Psoas muscle (tissue), 8 donors: ENCODE measurements around the gene CDON. TPM values are rescaled to one million over a fixed set of nuclear protein-coding genes. Genes with fewer than 3 reads are reported as not detected.

ENCODE experiments used
- ATAC-seq, 4 donors: fragments of 200-7000 bp; cut with Tn5 transposase; one replicate each; pipeline ENCODE4 v1.9.1; 2020; ENCODE audit warnings: moderate library complexity in 3 of 4, mild to moderate bottlenecking in 2 of 4
- DNase-seq, 2 donors: peaks; one replicate each; pipeline ENCODE4 v3.0.0-alpha.2; 2020
- H3K27ac ChIP-seq: fragments of 200-600 bp; one replicate; pipeline ENCODE4 v1.8.0; 2022
- H3K27me3 ChIP-seq, 3 donors: fragments of 200-600 bp in 1 of 3; one replicate each; pipeline versions ENCODE4 v1.6.1 to v1.8.0; 2013 to 2022; ENCODE audit warnings: low read length in 2 of 3, mild to moderate bottlenecking in 2 of 3, moderate library complexity in 1 of 3; ENCODE audit not compliant: insufficient read depth in 3 of 3
- H3K36me3 ChIP-seq, 2 donors: fragments of 200-600 bp in 1 of 2; one replicate each; pipeline versions ENCODE4 v1.6.1 to v1.8.0; 2013 to 2022; ENCODE audit warnings: low read depth in 1 of 2, mild to moderate bottlenecking in 1 of 2, moderate library complexity in 1 of 2; ENCODE audit not compliant: insufficient read depth in 1 of 2
- H3K4me1 ChIP-seq: fragments of 200-600 bp; one replicate; pipeline ENCODE4 v1.8.0; 2022
- H3K4me3 ChIP-seq: fragments of 200-600 bp; one replicate; pipeline ENCODE4 v1.8.0; 2022; ENCODE audit warnings: mild to moderate bottlenecking
- H3K9me3 ChIP-seq: fragments of 200-600 bp; one replicate; pipeline ENCODE4 v1.8.0; 2022
- CTCF ChIP-seq: fragments of 200-600 bp; IDR thresholded peaks from one replicate; pipeline ENCODE4 v1.8.0; 2022; ENCODE audit warnings: antibody characterized with exemption
- WGBS, 3 donors: extraction: QIAGEN DNeasy Blood & Tissue Kit; methylation state at CpG; one replicate each; pipeline versions ENCODE4 v1.1.6 to v1.1.7; 2013; 5-methylcytosine and 5-hydroxymethylcytosine counted together
- intact Hi-C, 2 donors: fragments of 100-400 bp; cut with DNase I; formaldehyde crosslinking; loops; one replicate each; pipeline versions ENCODE4 v1.11.0 to v1.14.2; 2022
- polyA plus RNA-seq, 3 donors: library from polyadenylated mRNA; stranded (reverse); fragments of 200-250 nt; gene quantifications; one replicate each; pipeline ENCODE4 v1.2.3, GENCODE V29; 2013
- total RNA-seq, 4 donors: library from RNA; stranded (reverse); fragmentation: NEBNext Ultra II Directional in 2 of 4; extraction: Animal tissue kit (Norgen Biotek cat#: 25700) in 2 of 4; gene quantifications; one replicate each; pipeline versions ENCODE4 v1.2.1 to v1.2.4, GENCODE V29; 2021 to 2023
- donor health status: healthy with polysubstance abuse.
- donor health status: DM: no; HTN: no; CAD: no; lungs with moderate emphysema.
- donor health status: Bipolar disorder and iron deficiency.
- donor health status: healthy.
- donor health status: DM: yes; HTN: yes; CAD: no.
- donor health status: DM: no; HTN: no; CAD: no.
- donor health status: DM: no; HTN: no; CAD: no.
- donor health status: DM: yes; HTN: yes; CAD: no.

CDON gene
- total and polyA plus RNA-seq, 7 donors: 0.63 to 5.6 (median 1.3) TPM

GRCh38 chr11:125971618-125972017, 91.0 kb downstream of the CDON start:
- H3K27me3 ChIP-seq: no peaks in the 10 kb centered on the region
- DNase-seq (no peak), ATAC-seq (no peak)
- H3K27ac ChIP-seq: no peak overlapping the region
- 55 to 62% (median 62%) methylated on average over 6 of the region's 6 CpGs for WGBS, 3 donors
- no peaks in the 10 kb centered on the region for H3K36me3 ChIP-seq
- no peaks in the 10 kb centered on the region for H3K4me1 ChIP-seq
- TF ChIP-seq CTCF: no peak
- intact Hi-C loops: no loop called here
- H3K9me3 ChIP-seq: no peaks in the 10 kb centered on the region
- H3K4me3 ChIP-seq: no peak overlapping the region

GRCh38 chr11:125968354-125968753, 94.3 kb downstream of the CDON start:
- 80 to 82% (median 81%) methylated on average over 7 of the region's 7 CpGs for WGBS, 3 donors
- intact Hi-C loops: no loop called here

GRCh38 chr11:125967515-125967914, 95.2 kb downstream of the CDON start:
- intact Hi-C loops: no loop called here

More at GRCh38 chr11:125968354-125968753, 94.3 kb downstream of the CDON start:
- no peak overlapping the region for H3K27ac ChIP-seq
- no peak for ATAC-seq
- no peak for TF ChIP-seq CTCF
- H3K9me3 ChIP-seq: no peaks in the 10 kb centered on the region
- no peak overlapping the region for H3K4me3 ChIP-seq
- no peak for DNase-seq
- no peaks in the 10 kb centered on the region for H3K36me3 ChIP-seq
- H3K27me3 ChIP-seq: no peaks in the 10 kb centered on the region
- H3K4me1 ChIP-seq: no peaks in the 10 kb centered on the region

GRCh38 chr11:125960771-125961170, 101.9 kb downstream of the CDON start:
- H3K27me3 ChIP-seq: no peaks in the 10 kb centered on the region
- no peak for DNase-seq
- H3K9me3 ChIP-seq: peaks cover 7% of the 10 kb centered on the region
- H3K4me3 ChIP-seq: no peak overlapping the region
- TF ChIP-seq CTCF: no peak
- WGBS, 3 donors: 70 to 83% (median 73%) methylated on average over 6 of the region's 6 CpGs
- ATAC-seq: no peak
- peaks cover 0 to 7% of the 10 kb centered on the region in 2 donors for H3K36me3 ChIP-seq
- intact Hi-C loops: no loop called here
- no peak overlapping the region for H3K27ac ChIP-seq
- no peaks in the 10 kb centered on the region for H3K4me1 ChIP-seq

More at GRCh38 chr11:125967515-125967914, 95.2 kb downstream of the CDON start:
- Histone ChIP-seq H3K36me3 (no peaks in the 10 kb centered on the region), H3K27ac (no peak overlapping the region), H3K27me3 (no peaks in the 10 kb centered on the region), H3K9me3 (peaks cover 7% of the 10 kb centered on the region), H3K4me1 (no peaks in the 10 kb centered on the region), H3K4me3 (no peak overlapping the region)
- ATAC-seq: no peak
- WGBS, 3 donors: 92 to 98% (median 93%) methylated on average over 4 of the region's 4 CpGs
- no peak for TF ChIP-seq CTCF
- DNase-seq: no peak

- peaks cover 7% of the 10 kb centered on the region for H3K9me3 ChIP-seq
- ATAC-seq: no peak
- H3K36me3 ChIP-seq: peaks cover 0 to 7% of the 10 kb centered on the region in 2 donors
- no peak overlapping the region for H3K27ac ChIP-seq
- H3K27me3 ChIP-seq: no peaks in the 10 kb centered on the region
- DNase-seq: no peak
- no peak overlapping the region for H3K4me3 ChIP-seq
- no peaks in the 10 kb centered on the region for H3K4me1 ChIP-seq
- TF ChIP-seq CTCF: no peak
- intact Hi-C loops: no loop called here
- WGBS, 3 donors: 91 to 93% (median 93%) methylated on average over 10 of the region's 10 CpGs
Measured at GRCh38 chr11:125959931-125960330, 102.7 kb downstream of the CDON start.
